ENCODE data around the gene TMEM182.

GRCh38 chr2:102809291-102810189, 47.7 kb downstream of the TMEM182 start:
- TF ChIP-seq CTCF (IDR thresholded peaks at IDR 0.05) (no peak), POLR2A (IDR thresholded peaks at IDR 0.05; ENCODE audit: low read depth) (no peak), POLR2AphosphoS5 (IDR thresholded peaks at IDR 0.05) (no peak), EP300 (IDR thresholded peaks at IDR 0.05) (no peak)

All from esophagus muscularis mucosa (tissue), 4 donors.